Heart right ventricle (tissue), 16 donors: ENCODE data around the gene UBE2O. TPM values are rescaled to one million over a fixed set of nuclear protein-coding genes. Genes with fewer than 3 reads are reported as not detected.
"Not testable (repeated sequence)": the region's sequence is repeated elsewhere in the genome, so short reads cannot be mapped to it uniquely, and the experiment has no call there.

ENCODE experiments used
- ATAC-seq, 8 donors: fragments of 200-7000 bp; cut with Tn5 transposase; one replicate each; pipeline ENCODE4 v1.9.1; 2020; ENCODE audit warnings: mild to moderate bottlenecking in 8 of 8, moderate library complexity in 8 of 8, moderate number of reproducible peaks in 1 of 8
- DNase-seq, 2 donors: peaks; one replicate each; pipeline ENCODE4 v3.0.0-alpha.2; 2020
- H3K27ac ChIP-seq, 10 donors: fragments of 200-600 bp; sonication (generic) in 2 of 10; one replicate each; pipeline versions ENCODE4 v1.5.0 to v1.8.0; 2020 to 2022; ENCODE audit warnings: mild to moderate bottlenecking in 3 of 10
- H3K27me3 ChIP-seq, 7 donors: fragments of 200-600 bp; one replicate each; pipeline ENCODE4 v1.8.0; 2021 to 2022; ENCODE audit warnings: mild to moderate bottlenecking in 2 of 7
- H3K36me3 ChIP-seq, 9 donors: fragments of 200-600 bp; sonication (generic) in 1 of 9; one replicate each; pipeline versions ENCODE4 v1.5.0 to v1.8.0; 2020 to 2022; ENCODE audit warnings: mild to moderate bottlenecking in 2 of 9
- H3K4me1 ChIP-seq, 9 donors: fragments of 200-600 bp; sonication (generic) in 1 of 9; one replicate each; pipeline versions ENCODE4 v1.5.0 to v1.8.0; 2020 to 2022; ENCODE audit warnings: mild to moderate bottlenecking in 4 of 9
- H3K4me3 ChIP-seq, 10 donors: fragments of 200-600 bp; sonication (generic) in 2 of 10; one replicate each; pipeline versions ENCODE4 v1.5.0 to v1.8.0; 2020 to 2022; ENCODE audit warnings: mild to moderate bottlenecking in 7 of 10, moderate library complexity in 2 of 10
- H3K9me3 ChIP-seq, 11 donors: fragments of 200-600 bp in 10 of 11; sonication (generic) in 2 of 11; one replicate each; pipeline versions ENCODE4 v1.5.0 to v1.8.0; 2013 to 2022; ENCODE audit warnings: mild to moderate bottlenecking in 2 of 11, control low read depth in 1 of 11, moderate library complexity in 1 of 11
- CTCF ChIP-seq, 9 donors: fragments of 200-600 bp; sonication (generic) in 2 of 9; IDR thresholded peaks; one replicate each; pipeline versions ENCODE4 v1.5.0 to v1.8.0; 2021 to 2022; ENCODE audit warnings: antibody characterized with exemption in 9 of 9, mild to moderate bottlenecking in 5 of 9, moderate library complexity in 1 of 9
- WGBS, 2 donors: extraction: QIAGEN DNeasy Blood & Tissue Kit; methylation state at CpG; one replicate each; pipeline ENCODE4 v1.1.7; 2013; ENCODE audit warnings: inconsistent platforms in 1 of 2; 5-methylcytosine and 5-hydroxymethylcytosine counted together
- intact Hi-C, 10 donors: fragments of 100-400 bp; cut with DNase I; formaldehyde crosslinking; loops; one replicate each; pipeline versions ENCODE4 v1.11.1 to v1.14.2; 2022
- polyA plus RNA-seq, 2 donors: library from polyadenylated mRNA; stranded (reverse); fragments of 200-250 nt; gene quantifications; one replicate each; pipeline ENCODE4 v1.2.3, GENCODE V29; 2013
- total RNA-seq, 10 donors: library from RNA; stranded (reverse); fragmentation: NEBNext Ultra II Directional in 3 of 10; extraction: Animal tissue kit (Norgen Biotek cat#: 25700) in 3 of 10; gene quantifications; one replicate each; pipeline versions ENCODE4 v1.2.1 to v1.2.4, GENCODE V29; 2021 to 2023
- donor health status: Arrhythmogenic right ventricular cardiomyopathy.
- donor health status: ischemic (EF 13 %, LVEDD 7.1; RV severe dilation, severe dysfunction).
- donor health status: healthy with polysubstance abuse.
- donor health status: DM: no; HTN: yes; CAD: no.
- donor health status: DM: no; HTN: no; CAD: no.
- donor health status: ischemic (EF 25% LVEDD 6.9; RV normal size, moderate dysfunction).
- donor health status: ischemic (EF 25% LVEDD 5.7; RV mildly dilated, moderate dysfunction).
- donor health status: healthy.
- donor health status: DM: yes; HTN: yes; CAD: no.
- donor health status: Ischemic cardiomyopathy.
- donor health status: ischemic (EF 35%, LVEDD 5.7; RV mildly dilated, moderate dysfunction).
- donor health status: nonischemic (EF 11% LVEDD 7.7; RV severe dilation, severe dysfunction).
- donor health status: DM: yes; HTN: yes; CAD: no.
- donor health status: PGD.
- donor health status: ischemic (EF 29% LVEDD 5.4; RV normal size, mild dysfunction).
- donor health status: nonischemic (EF 23%, LVEDD 6.1; RV moderate dilation, normal function).

Gene UBE2O
- total and polyA plus RNA-seq, 12 donors: 9.1 to 39.0 (median 34.3) TPM

DNA sequence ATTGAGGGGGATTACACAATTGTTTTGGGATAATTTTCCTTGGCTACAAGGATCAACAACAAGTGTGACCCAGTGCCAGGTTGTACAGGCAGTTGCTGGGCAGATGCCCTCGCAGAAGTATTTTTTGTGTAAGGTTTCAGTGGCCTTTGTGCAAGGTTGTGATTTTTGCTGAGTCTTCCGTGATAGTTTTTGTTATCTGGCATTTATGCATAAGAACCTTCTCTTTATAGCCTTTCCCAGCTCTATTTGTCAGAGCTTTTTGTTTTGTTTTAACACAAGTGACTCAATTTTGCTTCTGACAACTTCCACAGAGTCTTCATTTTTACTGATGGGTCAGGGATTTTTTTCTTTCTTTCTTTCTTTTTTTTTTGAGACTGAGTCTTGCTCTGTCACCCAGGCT is 92.5 kb downstream of the UBE2O start:
- WGBS, 2 donors: 88 to 91% methylated on average over 2 of the region's 2 CpGs
- Histone ChIP-seq H3K36me3 (no peaks in the 10 kb centered on the region), H3K27me3 (no peaks in the 10 kb centered on the region), H3K27ac (peak overlapping the region in 2 of 10 donors; percentile 59 to 68), H3K9me3 (no peaks in the 10 kb centered on the region), H3K4me1 (peaks cover 0 to 27% (median 16%) of the 10 kb centered on the region in 9 donors), H3K4me3 (no peak overlapping the region)
- DNase-seq (no peak), ATAC-seq (no peak)
- intact Hi-C loops: no loop called here
- TF ChIP-seq CTCF (IDR thresholded peaks at IDR 0.05): no peak

GRCh38 chr17:76359776-76360175 is 93.2 kb downstream of the UBE2O start:
- 85 to 92% methylated on average over 6 of the region's 6 CpGs for WGBS, 2 donors
- H3K36me3 ChIP-seq, ATAC-seq, H3K4me3 ChIP-seq, intact Hi-C loops, H3K27me3 ChIP-seq, DNase-seq, H3K27ac ChIP-seq, H3K9me3 ChIP-seq: not testable (repeated sequence)
- peaks cover 0 to 29% (median 16%) of the 10 kb centered on the region in 9 donors for H3K4me1 ChIP-seq

DNA sequence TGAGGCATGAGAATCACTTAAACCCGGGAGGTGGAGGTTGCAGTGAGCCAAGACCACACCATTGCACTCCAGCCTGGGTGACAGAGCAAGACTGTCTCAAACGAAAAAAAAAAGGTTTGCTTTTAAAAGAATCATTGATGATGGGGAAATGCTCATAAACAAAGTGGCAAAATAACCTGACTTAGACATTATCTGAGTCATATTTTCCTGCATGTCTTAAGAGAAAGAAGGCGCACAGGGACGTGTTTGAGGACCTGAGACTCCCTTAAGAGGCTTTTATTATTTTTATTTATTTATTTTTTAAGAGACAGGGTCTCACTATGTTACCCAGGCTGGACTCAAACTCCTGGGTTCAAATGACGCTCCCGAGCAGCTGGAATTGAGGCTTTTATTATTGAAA is 93.6 kb downstream of the UBE2O start:
- Histone ChIP-seq H3K36me3 (no peaks in the 10 kb centered on the region), H3K27ac (no peak overlapping the region), H3K9me3 (no peaks in the 10 kb centered on the region), H3K4me1 (peaks cover 0 to 33% (median 20%) of the 10 kb centered on the region in 9 donors), H3K4me3 (no peak overlapping the region), H3K27me3 (no peaks in the 10 kb centered on the region)
- DNase-seq (no peak), ATAC-seq (no peak)
- TF ChIP-seq CTCF (IDR thresholded peaks at IDR 0.05): no peak
- 88 to 91% methylated on average over 6 of the region's 6 CpGs for WGBS, 2 donors
- intact Hi-C loops: no loop called here

DNA sequence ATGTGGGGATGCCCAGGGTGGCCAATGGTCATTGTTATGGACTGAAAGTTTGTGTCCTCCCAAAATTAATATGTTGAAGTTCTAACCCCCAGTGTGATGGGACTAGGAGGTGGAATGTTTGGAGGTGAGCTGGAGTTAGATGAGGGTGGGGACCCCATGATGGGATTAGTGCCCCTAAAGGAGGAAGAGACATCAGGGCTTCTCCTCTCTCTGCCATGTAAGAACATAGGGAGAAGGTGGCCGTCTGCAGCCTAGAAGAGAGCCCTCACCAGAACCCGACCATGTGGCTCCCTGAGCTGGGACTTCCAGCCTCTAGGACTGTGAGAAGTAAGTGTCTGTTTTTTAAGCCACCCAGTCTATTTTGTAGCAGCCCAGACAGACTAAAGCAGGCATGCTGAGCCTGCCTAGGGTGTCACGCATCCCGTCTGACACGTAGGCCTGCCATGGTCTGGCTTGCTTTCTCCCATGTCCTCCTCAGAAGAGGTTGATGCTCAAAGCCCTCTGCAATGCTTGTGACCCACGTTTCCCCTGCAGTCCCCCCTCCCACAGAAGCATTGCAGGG is 95.3 kb downstream of the UBE2O start:
- Histone ChIP-seq H3K4me1 (peaks cover 0 to 29% (median 24%) of the 10 kb centered on the region in 9 donors), H3K27ac (no peak overlapping the region), H3K9me3 (no peaks in the 10 kb centered on the region), H3K27me3 (no peaks in the 10 kb centered on the region), H3K4me3 (no peak overlapping the region), H3K36me3 (no peaks in the 10 kb centered on the region)
- intact Hi-C loops: no loop called here
- DNase-seq (no peak), ATAC-seq (no peak)
- TF ChIP-seq CTCF (IDR thresholded peaks at IDR 0.05): no peak
- WGBS, 2 donors: 82 to 83% methylated on average over 6 of the region's 6 CpGs

GRCh38 chr17:76356803-76357456 is 96.0 kb downstream of the UBE2O start:
- Histone ChIP-seq H3K4me3 (no peak overlapping the region), H3K9me3 (no peaks in the 10 kb centered on the region), H3K27ac (no peak overlapping the region), H3K27me3 (no peaks in the 10 kb centered on the region), H3K4me1 (peaks cover 0 to 29% (median 23%) of the 10 kb centered on the region in 9 donors), H3K36me3 (no peaks in the 10 kb centered on the region)
- 80% methylated on average over 12 of the region's 12 CpGs for WGBS, 2 donors
- TF ChIP-seq CTCF (IDR thresholded peaks at IDR 0.05): no peak
- intact Hi-C loops: no loop called here
- DNase-seq: no peak
- ATAC-seq: no peak
